Stimulated activated naive CD8-positive, alpha-beta T cell treated with anti-CD3 and anti-CD28 coated beads, Interleukin-15, amount 100 ng/mL, for 72 hours (primary cell): ENCODE results near the gene SDCBP2.

Source experiments
- ATAC-seq: fragments of 150-1000 bp; cut with Tn5 transposase; 2 replicates; pipeline ENCODE4 v1.10.0; 2021; ENCODE audit warnings: mild to moderate bottlenecking, moderate library complexity
- DNase-seq, 2 donors: peaks; one replicate each; pipeline ENCODE4 v3.0.0; 2021 to 2022
- H3K27ac Mint-ChIP-seq, 2 donors: one replicate each; pipeline ENCODE4 v1.8.0; 2022; ENCODE audit warnings: mild to moderate bottlenecking in 2 of 2, mixed read lengths in 2 of 2, moderate library complexity in 2 of 2
- H3K27me3 Mint-ChIP-seq: one replicate; pipeline ENCODE4 v1.8.0; 2022; ENCODE audit warnings: mixed read lengths
- H3K4me1 Mint-ChIP-seq: one replicate; pipeline ENCODE4 v1.8.0; 2022; ENCODE audit warnings: mild to moderate bottlenecking, mixed read lengths
- H3K4me3 Mint-ChIP-seq, 2 donors: one replicate each; pipeline ENCODE4 v1.8.0; 2022; ENCODE audit warnings: mild to moderate bottlenecking in 2 of 2, mixed read lengths in 2 of 2, moderate library complexity in 1 of 2
- H3K9me3 Mint-ChIP-seq, 2 donors: one replicate each; pipeline ENCODE4 v1.8.0; 2022; ENCODE audit warnings: mixed read lengths in 2 of 2

The SDCBP2 gene

DNA sequence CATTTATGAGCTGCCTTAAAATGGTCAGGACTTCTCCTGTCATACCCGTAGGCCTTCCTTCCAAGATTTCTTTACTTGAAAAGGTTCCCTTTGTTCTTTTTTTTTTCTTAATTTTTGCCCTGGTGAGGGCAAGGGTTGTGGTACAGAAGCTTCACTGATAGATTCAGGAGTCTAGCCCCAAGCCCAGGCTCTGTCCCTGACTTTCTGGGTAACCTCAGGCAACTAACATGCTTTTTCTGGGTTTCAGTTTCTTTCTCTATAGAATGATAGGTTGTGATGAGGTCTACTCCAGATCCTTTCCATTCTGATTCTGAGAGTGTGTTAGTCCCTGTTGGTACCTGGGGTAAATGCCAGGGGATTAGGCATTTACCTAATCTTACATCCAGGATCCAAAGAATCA, 41.6 kb downstream of the SDCBP2 start:
- no peaks in the 10 kb centered on the region for H3K27me3 Mint-ChIP-seq
- DNase-seq = no peak
- H3K4me3 Mint-ChIP-seq = peak overlapping the region; percentile 78 to 79
- peak; percentile 93 for ATAC-seq
- no peaks in the 10 kb centered on the region for H3K9me3 Mint-ChIP-seq
- peaks cover 70% of the 10 kb centered on the region for H3K4me1 Mint-ChIP-seq
- peak overlapping the region; percentile 73 to 93 for H3K27ac Mint-ChIP-seq

DNA sequence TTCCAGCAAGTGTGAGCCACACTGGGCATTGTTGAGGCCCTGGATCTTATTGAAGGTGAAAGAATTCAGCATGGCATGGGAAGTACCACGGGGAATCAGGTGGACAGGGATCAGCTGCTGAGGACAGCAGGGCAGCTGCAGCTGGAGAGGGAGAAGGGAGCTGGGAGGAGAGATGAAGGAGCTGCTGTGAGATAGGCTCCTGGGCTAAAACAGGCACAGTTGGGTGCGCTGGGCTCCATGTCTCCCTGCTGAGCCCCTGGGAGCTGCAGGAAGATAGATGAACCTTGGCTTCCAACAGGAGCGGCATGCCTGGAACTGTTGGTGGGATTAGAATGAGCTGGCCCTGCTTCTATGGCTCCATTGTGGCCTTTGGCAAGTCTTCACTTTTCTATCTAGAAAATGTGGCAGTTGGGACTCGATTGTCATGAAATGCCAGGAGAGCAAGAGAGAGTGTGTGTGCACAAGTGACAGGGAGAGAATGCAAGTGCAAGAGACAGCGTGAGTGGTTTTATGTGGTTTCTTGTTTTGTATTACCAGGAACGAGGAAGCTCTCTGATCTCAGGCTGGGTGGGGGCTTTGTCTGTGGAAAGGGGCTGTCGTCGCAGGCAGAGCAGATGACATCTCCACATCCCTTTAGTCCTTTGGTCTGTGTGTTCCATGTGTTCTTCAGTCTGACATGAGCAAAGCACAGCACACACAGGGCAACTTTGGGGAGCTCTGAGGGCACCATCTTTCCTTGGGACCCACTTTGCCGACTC, 42.5 kb downstream of the SDCBP2 start:
- Mint-ChIP-seq H3K9me3 (no peaks in the 10 kb centered on the region), H3K4me3 (peak overlapping the region; percentile 78 to 79), H3K27ac (peak overlapping the region; percentile 15 to 82), H3K27me3 (no peaks in the 10 kb centered on the region), H3K4me1 (peaks cover 65% of the 10 kb centered on the region)
- ATAC-seq = no peak
- DNase-seq = no peak

DNA sequence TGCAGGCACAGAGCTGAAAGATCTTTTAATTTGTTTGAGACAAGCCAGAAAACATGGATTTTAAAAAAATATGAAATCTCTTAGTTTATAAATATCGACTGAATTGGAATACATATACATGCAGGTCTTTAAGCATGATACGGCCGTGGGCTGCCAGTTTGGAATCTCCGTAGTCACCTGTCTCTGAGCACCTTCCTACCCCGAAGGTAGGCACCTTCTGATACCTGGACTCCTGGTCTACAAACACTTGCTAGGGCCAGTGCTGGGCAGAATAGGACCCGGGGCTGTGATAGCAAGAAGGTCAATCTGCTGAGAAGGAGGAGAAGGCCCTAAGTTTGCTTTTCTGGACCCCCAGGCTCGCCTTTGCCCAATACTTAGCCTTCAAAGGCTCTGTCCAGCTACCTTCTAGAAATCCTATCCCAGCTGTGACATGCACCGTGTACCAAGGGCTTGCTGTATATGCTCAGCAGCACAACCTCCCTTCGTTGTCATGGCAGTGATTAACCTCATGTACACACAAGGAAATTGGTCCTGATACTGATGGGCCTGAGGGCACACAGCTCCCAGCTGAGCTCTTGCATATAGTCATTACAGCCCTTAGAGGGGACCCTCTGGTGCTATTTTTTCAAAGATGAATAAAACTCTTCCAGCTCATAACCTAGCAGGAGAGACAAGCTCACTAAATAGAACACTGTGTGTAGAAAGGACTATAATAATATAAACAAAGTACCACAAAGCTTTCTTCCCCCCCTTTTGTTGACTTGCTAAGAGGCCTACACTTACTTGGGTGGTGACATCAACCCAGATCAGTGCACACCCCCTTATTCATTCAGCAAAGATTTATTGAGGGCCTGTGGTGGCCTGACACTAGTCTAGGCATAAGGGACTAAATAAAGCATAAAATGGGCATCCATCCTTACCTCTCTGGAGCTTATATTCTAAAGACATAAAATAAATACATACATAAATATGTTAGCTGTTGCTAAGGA, 45.1 kb downstream of the SDCBP2 start:
- no peaks in the 10 kb centered on the region for H3K27me3 Mint-ChIP-seq
- no peak overlapping the region for H3K27ac Mint-ChIP-seq
- no peak overlapping the region for H3K4me3 Mint-ChIP-seq
- peaks cover 72% of the 10 kb centered on the region for H3K4me1 Mint-ChIP-seq
- ATAC-seq (no peak), DNase-seq (no peak)
- no peaks in the 10 kb centered on the region for H3K9me3 Mint-ChIP-seq

DNA sequence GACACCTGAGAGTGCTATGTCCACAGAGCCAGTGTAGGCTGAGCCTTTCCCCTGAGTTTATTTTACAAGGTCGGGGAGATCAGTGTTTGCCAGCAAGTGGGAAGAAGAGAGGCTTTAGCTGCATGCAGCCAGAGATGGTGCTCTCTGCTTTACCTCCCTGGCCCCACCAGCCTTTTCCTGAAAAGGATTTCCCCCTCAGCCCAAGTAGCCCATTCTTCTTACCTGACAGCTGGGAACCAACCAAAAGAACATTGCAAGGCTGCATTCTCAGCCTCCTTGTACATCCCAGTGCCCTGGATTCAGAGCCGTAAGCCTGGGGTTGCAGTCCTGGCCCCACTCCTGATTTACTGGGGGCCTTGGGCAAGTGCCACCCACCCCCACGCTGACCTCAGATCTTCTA, 46.0 kb downstream of the SDCBP2 start:
- no peaks in the 10 kb centered on the region for H3K9me3 Mint-ChIP-seq
- H3K27me3 Mint-ChIP-seq = no peaks in the 10 kb centered on the region
- H3K4me1 Mint-ChIP-seq = peaks cover 69% of the 10 kb centered on the region
- no peak overlapping the region for H3K4me3 Mint-ChIP-seq
- ATAC-seq (no peak), DNase-seq (peak in 1 of 2 donors; percentile 1)
- no peak overlapping the region for H3K27ac Mint-ChIP-seq

DNA sequence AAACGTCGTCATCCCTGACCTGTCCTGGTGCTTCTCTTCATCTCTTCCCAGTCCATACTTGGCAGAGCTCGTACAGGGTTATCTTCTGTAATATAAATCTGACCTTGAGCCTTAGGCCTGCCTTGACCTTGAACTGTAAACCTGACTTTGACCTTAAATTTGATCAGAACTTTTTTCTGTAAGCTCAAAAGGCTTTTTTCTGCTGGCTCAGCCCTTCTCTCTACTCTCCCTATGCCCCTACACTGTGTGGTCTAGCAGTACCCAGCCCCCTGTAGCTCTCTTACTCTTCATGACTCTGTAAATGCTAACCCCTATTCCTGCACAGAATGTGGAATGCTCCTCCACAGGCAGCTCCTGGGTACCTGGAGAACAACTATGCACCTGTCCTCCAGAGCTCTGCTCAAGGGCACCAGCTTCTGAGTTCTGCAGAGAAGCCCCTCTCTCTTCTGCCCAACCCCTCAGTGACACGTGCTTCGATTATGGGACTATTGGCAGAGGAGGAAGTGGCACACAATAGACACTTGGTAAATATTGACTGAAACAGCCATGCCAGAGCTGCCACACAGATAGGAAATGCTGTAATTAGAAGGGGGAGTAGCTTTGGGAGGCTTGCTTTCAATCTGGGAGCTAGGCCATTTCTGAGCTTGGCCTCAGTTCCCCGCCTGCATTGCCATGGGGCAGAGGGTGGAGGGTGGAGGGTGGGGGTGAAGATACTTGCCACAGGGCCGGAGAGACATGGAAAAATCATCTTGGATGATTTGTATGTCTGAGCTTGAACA, 47.5 kb downstream of the SDCBP2 start:
- ATAC-seq = no peak
- peak overlapping the region; percentile 74 to 89 for H3K27ac Mint-ChIP-seq
- H3K27me3 Mint-ChIP-seq = no peaks in the 10 kb centered on the region
- no peak overlapping the region for H3K4me3 Mint-ChIP-seq
- peak in 1 of 2 donors; percentile 5 for DNase-seq
- H3K9me3 Mint-ChIP-seq = no peaks in the 10 kb centered on the region
- peaks cover 54% of the 10 kb centered on the region for H3K4me1 Mint-ChIP-seq

DNA sequence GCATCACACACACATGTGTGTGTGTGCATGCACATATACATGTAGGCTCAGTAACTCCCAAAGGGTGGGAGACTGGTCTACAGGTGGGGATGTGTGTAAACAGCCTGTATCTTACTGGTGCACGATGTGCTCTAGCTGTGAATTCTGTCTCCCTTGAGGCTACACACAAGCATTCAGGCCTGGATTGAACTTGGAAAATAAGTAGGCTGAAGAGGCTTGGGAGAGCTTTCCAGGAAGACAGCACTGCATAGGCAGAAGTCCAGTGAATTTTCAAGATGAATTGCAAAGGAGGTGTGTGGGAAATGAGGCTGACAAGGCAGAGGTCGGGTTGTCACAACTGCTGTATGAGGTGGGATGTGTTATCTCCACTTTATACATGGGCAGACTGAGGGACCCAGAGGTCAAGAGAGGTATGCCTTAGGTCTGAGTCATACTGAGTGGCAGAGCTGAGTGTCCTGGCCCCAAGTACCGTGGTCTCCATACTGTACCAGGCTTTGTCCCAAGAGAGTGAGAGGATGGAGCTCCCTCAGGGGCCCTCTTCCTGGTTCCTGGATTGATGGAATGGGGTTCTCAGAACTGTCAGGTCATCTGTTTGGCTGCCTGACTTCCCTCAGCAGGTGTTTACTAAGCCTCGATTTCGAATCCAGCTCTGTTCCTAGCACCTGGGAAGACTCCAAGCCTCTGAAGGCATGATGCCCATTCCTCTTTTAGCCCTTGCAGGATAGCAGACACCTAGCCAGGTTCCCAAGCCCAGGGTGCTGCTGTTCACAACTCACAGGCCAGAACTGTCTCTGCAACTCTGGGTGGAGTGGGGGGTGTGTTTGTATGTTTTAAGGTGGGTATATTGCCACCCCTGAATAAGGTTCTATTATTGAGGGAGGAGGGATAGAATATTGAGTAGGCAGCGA, 48.5 kb downstream of the SDCBP2 start:
- no peak for ATAC-seq
- peaks cover 44% of the 10 kb centered on the region for H3K4me1 Mint-ChIP-seq
- no peaks in the 10 kb centered on the region for H3K9me3 Mint-ChIP-seq
- H3K27ac Mint-ChIP-seq = peak overlapping the region in 1 of 2 donors; percentile 28
- peak in 1 of 2 donors; percentile 4 for DNase-seq
- no peaks in the 10 kb centered on the region for H3K27me3 Mint-ChIP-seq
- no peak overlapping the region for H3K4me3 Mint-ChIP-seq

DNA sequence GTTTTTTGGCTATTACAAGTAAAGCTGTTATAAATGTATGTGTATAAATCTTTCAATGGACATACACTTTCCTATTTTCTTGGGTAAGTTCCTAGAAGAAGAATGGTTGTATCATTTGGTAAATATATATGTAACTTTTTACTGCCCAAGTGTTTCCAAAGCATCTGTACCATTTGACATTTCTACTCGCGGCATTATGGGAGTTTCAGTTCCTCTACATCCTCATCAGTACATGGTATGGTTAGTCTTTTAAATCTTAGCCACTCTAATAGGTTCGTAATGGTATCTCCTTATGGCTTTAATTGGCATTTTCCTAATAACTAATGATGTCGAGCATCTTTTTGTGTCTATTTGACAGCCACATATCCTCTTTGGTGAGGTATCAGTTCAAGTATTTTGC, 49.9 kb downstream of the SDCBP2 start:
- H3K4me3 Mint-ChIP-seq = no peak overlapping the region
- DNase-seq = no peak

DNA sequence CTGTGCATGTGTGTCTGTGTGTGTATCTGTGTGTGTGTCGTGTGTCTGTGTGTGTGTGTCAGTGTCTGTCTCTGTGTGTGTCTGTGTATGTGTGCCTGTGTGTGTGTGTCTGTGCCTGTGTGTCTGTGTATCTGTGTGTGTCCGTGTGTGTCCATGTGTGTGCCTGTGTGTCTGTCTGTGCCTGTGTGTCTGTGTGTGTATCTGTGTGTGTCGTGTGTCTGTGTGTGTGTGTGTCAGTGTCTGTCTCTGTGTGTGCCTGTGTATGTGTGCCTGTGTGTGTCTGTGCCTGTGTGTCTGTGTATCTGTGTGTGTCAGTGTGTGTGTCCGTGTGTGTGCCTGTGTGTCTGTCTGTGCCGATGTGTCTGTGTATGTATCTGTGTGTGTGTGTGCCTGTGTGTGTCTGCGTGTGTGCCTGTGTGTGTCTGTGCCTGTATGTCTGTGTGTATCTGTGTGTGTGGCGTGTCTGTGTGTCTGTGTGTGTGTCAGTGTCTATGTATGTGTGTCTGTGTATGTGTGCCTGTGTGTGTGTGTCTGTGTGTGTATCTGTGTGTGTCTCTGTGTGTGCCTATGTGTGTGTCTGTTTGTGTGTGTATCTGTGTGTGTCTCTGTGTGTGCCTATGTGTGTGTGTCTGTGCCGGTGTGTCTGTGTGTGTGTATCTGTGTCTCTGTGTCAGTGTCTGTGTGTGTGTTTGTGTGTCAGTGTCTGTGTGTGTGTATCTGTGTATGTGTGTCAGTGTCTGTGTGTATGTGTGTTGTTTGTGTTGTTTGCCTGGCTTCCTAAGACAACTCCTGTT, 51.2 kb downstream of the SDCBP2 start:
- no peak overlapping the region for H3K27ac Mint-ChIP-seq
- peaks cover 27% of the 10 kb centered on the region for H3K4me1 Mint-ChIP-seq
- DNase-seq = no peak
- peak; percentile 29 for ATAC-seq
- no peaks in the 10 kb centered on the region for H3K9me3 Mint-ChIP-seq
- no peak overlapping the region for H3K4me3 Mint-ChIP-seq
- no peaks in the 10 kb centered on the region for H3K27me3 Mint-ChIP-seq

More for the DNA sequence above, 49.9 kb downstream of the SDCBP2 start:
- Mint-ChIP-seq H3K27ac (no peak overlapping the region), H3K27me3 (no peaks in the 10 kb centered on the region), H3K4me1 (peaks cover 31% of the 10 kb centered on the region), H3K9me3 (no peaks in the 10 kb centered on the region)
- ATAC-seq = no peak

DNA sequence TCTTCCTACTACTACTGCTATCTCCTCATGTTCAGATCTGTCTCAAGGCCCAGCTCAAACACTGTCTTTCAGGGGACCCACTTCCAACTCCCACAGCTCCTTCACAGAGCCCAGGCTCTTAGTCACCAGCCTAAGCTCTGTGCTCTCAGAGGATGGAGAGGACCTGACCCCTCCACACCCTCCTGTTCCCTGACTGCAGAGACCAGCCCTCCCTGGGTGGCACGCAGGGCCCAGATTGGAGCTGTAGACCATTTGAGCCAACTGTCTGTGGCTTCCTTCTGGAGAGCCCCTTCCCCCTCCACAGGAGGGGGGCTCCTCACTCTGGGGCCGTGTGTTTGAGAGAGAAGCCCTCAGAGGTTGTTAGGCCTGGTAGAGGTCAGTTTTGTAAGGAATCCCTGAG, 53.0 kb downstream of the SDCBP2 start:
- Mint-ChIP-seq H3K9me3 (no peaks in the 10 kb centered on the region), H3K27me3 (no peaks in the 10 kb centered on the region), H3K4me1 (peaks cover 34% of the 10 kb centered on the region), H3K4me3 (no peak overlapping the region), H3K27ac (no peak overlapping the region)
- ATAC-seq (peak; percentile 19), DNase-seq (no peak)

DNA sequence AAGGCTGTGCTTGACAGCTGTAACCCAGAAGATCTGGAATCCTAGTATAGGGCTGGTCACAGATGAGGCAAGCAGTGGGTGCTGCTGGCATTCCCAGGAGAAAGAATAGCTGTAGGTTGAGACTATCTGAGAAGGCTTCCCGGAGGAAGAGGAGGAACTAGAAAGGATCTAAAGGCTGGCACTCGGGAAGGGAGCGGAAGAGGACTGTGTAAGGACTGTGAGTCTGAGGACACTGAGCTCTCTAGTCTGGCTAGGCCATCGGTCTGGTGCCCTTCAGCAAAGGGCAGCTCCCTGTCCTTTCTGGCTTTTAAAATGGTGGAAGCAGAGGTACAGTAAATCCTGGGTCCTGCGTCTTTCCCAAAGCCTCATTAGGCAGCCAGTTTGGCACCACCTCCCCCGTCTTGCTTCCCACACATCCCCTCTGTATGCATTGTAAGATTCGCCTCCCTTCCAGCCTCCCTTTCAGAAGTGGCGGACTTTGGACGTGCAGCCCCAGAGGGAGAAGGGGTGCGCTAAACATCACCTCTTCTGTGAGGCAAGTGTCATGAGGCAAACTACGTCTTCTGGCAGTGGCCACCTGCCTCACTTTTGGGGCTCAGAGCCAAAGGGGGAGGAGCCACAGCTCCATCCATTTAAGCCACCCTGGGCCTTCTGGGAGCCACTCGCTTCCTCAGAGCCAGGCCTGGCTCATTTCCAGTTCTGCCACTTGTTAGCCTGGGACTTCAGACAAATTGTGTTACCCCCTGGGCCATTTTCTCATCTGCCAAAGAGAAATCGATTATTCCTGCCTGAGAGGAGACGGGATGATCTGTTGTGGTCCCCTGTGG, 54.2 kb downstream of the SDCBP2 start:
- Mint-ChIP-seq H3K27me3 (no peaks in the 10 kb centered on the region), H3K27ac (peak overlapping the region in 1 of 2 donors; percentile 29), H3K4me1 (peaks cover 27% of the 10 kb centered on the region), H3K4me3 (no peak overlapping the region), H3K9me3 (no peaks in the 10 kb centered on the region)
- no peak for DNase-seq
- ATAC-seq = no peak

DNA sequence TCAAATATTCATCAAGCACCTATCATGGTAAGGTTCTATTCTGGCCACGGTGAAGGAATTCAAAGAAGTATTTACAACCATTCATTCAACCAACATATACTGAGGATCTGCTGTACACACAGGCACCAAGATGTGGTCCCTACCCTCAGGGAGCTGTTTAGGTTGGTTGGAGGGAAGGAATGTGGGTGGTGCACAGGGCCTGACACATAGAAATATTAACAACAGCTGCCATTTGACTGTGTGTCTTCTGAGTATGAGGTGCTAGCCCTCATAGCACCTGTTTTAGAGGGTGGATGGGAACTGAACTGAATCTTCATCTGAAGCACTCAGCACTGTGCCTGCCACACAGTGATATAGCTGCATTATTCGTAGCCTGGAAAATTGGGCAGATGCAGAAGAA, 55.6 kb downstream of the SDCBP2 start:
- no peak overlapping the region for H3K27ac Mint-ChIP-seq
- ATAC-seq (no peak), DNase-seq (no peak)
- H3K27me3 Mint-ChIP-seq = no peaks in the 10 kb centered on the region
- no peak overlapping the region for H3K4me3 Mint-ChIP-seq
- H3K4me1 Mint-ChIP-seq = peaks cover 34% of the 10 kb centered on the region
- H3K9me3 Mint-ChIP-seq = no peaks in the 10 kb centered on the region

DNA sequence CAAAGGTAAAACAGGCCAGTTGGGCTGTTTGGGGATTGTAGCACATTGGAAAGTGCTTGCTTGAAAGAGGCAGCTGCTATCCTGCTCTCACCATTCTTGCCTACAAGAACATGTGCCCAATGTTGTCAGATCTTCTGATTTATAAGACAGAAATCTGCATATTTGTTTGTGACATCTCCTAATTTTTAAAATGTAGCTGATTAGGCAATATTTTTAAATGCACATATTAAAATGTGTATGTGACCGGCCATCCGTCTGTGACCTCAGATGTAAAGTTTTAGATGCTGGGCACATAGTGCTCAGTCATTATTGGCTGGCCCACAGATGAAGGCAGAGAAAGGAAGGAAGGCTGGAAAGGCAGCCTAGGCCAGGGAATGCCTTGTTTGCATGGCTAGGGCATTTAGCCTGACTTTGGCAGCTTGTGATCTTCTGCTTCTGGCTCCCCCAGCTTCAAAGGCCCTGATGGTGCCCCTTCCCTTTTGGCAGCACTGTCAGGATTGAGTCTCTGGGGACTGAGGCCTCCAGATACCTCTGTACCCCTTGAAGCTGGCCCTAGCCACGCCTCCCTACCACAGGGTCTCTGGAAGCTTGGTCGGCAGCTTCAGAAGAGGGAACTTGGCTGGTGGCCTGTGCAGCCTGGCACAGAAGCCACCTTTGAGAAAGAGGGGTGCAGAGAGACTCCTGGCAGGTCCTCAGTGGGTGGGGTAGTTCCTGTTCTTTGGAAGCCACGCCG, 56.4 kb downstream of the SDCBP2 start:
- Mint-ChIP-seq H3K27ac (no peak overlapping the region), H3K4me3 (no peak overlapping the region), H3K4me1 (peaks cover 42% of the 10 kb centered on the region), H3K27me3 (no peaks in the 10 kb centered on the region), H3K9me3 (no peaks in the 10 kb centered on the region)
- peak; percentile 20 for ATAC-seq
- DNase-seq = no peak

DNA sequence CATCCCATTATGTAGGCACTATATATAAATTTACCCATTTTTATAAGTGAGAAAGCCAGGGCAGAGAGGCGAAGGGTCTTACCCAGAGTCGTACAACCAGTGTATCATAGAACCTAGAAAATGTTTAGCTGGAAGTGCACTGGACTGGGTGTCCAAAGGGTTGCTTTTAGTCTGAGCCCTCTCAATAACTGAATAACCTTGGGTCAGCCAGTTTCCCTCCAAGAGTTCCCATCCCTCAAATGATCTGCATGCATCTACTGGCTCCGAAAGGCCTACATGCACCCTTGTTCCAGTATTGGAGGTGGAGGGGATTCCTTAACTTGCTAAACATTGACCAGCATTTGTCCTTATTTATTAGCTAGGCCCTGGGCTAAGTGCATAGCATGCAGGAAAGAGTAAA, 59.1 kb downstream of the SDCBP2 start:
- no peak for DNase-seq

More for the DNA sequence above, 59.1 kb downstream of the SDCBP2 start:
- Mint-ChIP-seq H3K9me3 (no peaks in the 10 kb centered on the region), H3K4me1 (peaks cover 56% of the 10 kb centered on the region), H3K4me3 (no peak overlapping the region), H3K27me3 (no peaks in the 10 kb centered on the region), H3K27ac (no peak overlapping the region)
- ATAC-seq = no peak
